ENCODE measurements around the gene TH.

GRCh38 chr11:2149864-2150847 is 21.5 kb downstream of the TH start:
- TF ChIP-seq FOXK2 (IDR thresholded peaks at IDR 0.05) (no peak), FOXA1 (IDR thresholded peaks at IDR 0.05) (no peak), BHLHE40 (IDR thresholded peaks at IDR 0.05; ENCODE audit: borderline replicate concordance) (no peak), L3MBTL2 (conservative IDR thresholded peaks at IDR 0.05) (no peak), ZNF384 (IDR thresholded peaks at IDR 0.05) (no peak), HDGF (IDR thresholded peaks at IDR 0.05; ENCODE audit: borderline replicate concordance) (no peak), PKNOX1 (IDR thresholded peaks at IDR 0.05) (no peak), FOXM1 (IDR thresholded peaks at IDR 0.05; ENCODE audit: borderline replicate concordance) (no peak), SP1 (IDR thresholded peaks at IDR 0.05) (no peak), SUZ12 (IDR thresholded peaks at IDR 0.05) (no peak), TARDBP (IDR thresholded peaks at IDR 0.05) (no peak), NFRKB (IDR thresholded peaks at IDR 0.05) (no peak), ARNT (IDR thresholded peaks at IDR 0.05) (no peak), CTBP1 (IDR thresholded peaks at IDR 0.05; ENCODE audit: borderline replicate concordance) (no peak)

Data from HEK293T (cell line).